ENCODE results near the gene RIBC1. TPM values are rescaled to one million over a fixed set of nuclear protein-coding genes. Genes with fewer than 3 reads are reported as not detected.

RIBC1 gene
- total and polyA plus RNA-seq, 9 of the 15 experiments (the other 6 are each of a cell fraction or from before 2014, with no cell fraction given), result 0.07 to 0.51 (median 0.44) TPM

DNA sequence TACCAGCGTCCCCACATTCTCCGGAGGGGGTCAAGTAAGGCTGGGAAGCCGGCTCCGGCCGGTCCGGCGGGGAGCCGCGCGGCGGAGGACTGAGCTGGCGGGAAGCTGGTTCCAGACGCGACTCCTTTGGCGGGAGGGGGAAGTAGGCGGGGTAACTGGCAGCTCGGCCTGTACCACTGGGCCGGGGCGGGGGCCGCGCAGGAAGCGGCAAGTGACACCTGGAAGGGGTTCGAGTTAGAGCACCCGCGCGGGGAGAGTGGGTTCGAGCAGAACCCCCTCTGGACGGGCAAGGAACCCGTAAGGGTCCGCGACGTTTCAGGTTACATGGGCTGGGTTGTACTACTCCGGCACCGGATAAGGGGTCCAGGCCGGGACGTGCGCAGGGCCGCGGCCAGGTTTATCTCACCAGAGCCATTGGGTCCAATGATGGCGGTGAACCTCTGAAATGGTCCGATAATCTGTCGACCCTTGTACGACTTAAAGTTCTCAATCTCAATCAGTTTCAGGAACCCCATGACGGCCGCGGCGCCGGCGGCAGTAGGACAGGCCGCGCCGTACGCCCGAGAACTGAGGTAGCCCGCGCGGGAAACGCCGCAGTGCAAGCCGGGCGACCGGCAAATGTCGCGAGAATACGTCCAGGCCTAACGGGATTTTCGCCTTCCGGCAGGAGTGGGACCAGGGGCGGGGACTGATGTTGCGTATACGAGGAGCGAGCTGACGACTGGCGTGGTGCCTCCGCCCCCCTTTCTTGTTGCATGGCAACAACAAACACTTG lies 400 bp upstream of the RIBC1 start, which contains the start of gene SMC1A:
TSS of gene SMC1A (minus strand) at position 569 of the 775 bp plus-strand sequence. CDS start at position 515, 54 bp downstream.
- ChIA-PET POLR2A (interaction anchor here (0.6 to 4.1 kb wide), 33 partner anchors 8 to 1105 kb away, joined by 3 to 37 read pairs (median 3); partner anchors contain the start of gene HSD17B10), CTCF (ENCODE audit: low intra/inter-chr PET ratio) (no interaction called here)
- 1% methylated on average over 35 of the region's 75 CpGs for WGBS (ENCODE audit: insufficient coverage, low coverage, missing lambda C conversion rate)
- Histone ChIP-seq H3K4me1 (replicated peaks in 1 of 2; ENCODE audit: control insufficient read depth in 2 of 2, insufficient read depth in 2 of 2, low read length in 2 of 2) (peaks cover 4 to 9% of the 10 kb centered on the region in 2 experiments; a peak in 4 of 5 replicates), H3K9ac (ENCODE audit: insufficient read depth in 1 of 2, low read depth in 2 of 2, low read length in 2 of 2) (peak within 1 kb of the TSS; percentile 100), H3K9me1 (ENCODE audit: control insufficient read depth, insufficient read depth, low read length) (no peaks in the 10 kb centered on the region), H3K36me3 (ENCODE audit: control insufficient read depth, insufficient read depth, low read length) (peaks cover 30% of the 10 kb centered on the region), H3K79me2 (ENCODE audit: control insufficient read depth, insufficient read depth, low read length) (peaks cover 51% of the 10 kb centered on the region), H3K4me2 (ENCODE audit: insufficient read depth, low read length) (peak within 1 kb of the TSS; percentile 94), H3K27ac (ENCODE audit: extremely low read depth, low read depth, low read length) (peak within 1 kb of the TSS; percentile 100), H3K27me3 (ENCODE audit: control insufficient read depth in 2 of 2, insufficient read depth in 2 of 2, low read length in 2 of 2) (no peaks in the 10 kb centered on the region), H3K4me3 (peak within 1 kb of the TSS; percentile 90), H3K9me3 (replicated peaks; ENCODE audit: control insufficient read depth, insufficient read depth, low read depth, low read length) (no peaks in the 10 kb centered on the region), H4K20me1 (replicated peaks; ENCODE audit: control insufficient read depth, insufficient read depth, low read length) (peaks cover 19% of the 10 kb centered on the region), H2AFZ (ENCODE audit: low read depth, low read length) (peak within 1 kb of the TSS; percentile 95)
- in situ Hi-C loops (cut with MboI), result no loop called here
- intact Hi-C loops (cut with micrococcal nuclease), result no loop called here
- peak; percentile 98 for FAIRE-seq
- peak; percentile 94 for ATAC-seq
- no TSS peak for BruUV-seq (replicated peaks)
- DNase-seq (ENCODE audit: extremely low read depth in 1 of 4, low spot score in 3 of 4), result peak; percentile 87 to 98 (median 92)
- TF ChIP-seq TAF7 (tag; IDR thresholded peaks at IDR 0.05) (peak; percentile 83), ZNF134 (CRISPR knock-in tag; conservative IDR thresholded peaks at IDR 0.05) (peak; percentile 77), DIDO1 (tag; IDR thresholded peaks at IDR 0.05; ENCODE audit: low read depth) (peak; percentile 48; the same call in 1 of the 2 replicates), ZNF224 (CRISPR knock-in tag; IDR thresholded peaks at IDR 0.05) (no peak), ELF1 (tag; IDR thresholded peaks at IDR 0.05) (0 out of 2 replicates have a peak, but pooled peaks have one; percentile 59)
- TF ChIP-seq, protein P1, sequence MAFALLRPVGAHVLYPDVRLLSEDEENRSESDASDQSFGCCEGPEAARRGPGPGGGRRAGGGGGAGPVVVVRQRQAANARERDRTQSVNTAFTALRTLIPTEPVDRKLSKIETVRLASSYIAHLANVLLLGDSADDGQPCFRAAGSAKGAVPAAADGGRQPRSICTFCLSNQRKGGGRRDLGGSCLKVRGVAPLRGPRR (CRISPR knock-in tag; IDR thresholded peaks at IDR 0.05), result no peak
- TF ChIP-seq, protein P2, sequence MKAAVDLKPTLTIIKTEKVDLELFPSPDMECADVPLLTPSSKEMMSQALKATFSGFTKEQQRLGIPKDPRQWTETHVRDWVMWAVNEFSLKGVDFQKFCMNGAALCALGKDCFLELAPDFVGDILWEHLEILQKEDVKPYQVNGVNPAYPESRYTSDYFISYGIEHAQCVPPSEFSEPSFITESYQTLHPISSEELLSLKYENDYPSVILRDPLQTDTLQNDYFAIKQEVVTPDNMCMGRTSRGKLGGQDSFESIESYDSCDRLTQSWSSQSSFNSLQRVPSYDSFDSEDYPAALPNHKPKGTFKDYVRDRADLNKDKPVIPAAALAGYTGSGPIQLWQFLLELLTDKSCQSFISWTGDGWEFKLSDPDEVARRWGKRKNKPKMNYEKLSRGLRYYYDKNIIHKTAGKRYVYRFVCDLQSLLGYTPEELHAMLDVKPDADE (conservative IDR thresholded peaks at IDR 0.05; ENCODE audit: control insufficient read depth, low read depth, low read length), result peak; percentile 59
- TF ChIP-seq, protein P3, sequence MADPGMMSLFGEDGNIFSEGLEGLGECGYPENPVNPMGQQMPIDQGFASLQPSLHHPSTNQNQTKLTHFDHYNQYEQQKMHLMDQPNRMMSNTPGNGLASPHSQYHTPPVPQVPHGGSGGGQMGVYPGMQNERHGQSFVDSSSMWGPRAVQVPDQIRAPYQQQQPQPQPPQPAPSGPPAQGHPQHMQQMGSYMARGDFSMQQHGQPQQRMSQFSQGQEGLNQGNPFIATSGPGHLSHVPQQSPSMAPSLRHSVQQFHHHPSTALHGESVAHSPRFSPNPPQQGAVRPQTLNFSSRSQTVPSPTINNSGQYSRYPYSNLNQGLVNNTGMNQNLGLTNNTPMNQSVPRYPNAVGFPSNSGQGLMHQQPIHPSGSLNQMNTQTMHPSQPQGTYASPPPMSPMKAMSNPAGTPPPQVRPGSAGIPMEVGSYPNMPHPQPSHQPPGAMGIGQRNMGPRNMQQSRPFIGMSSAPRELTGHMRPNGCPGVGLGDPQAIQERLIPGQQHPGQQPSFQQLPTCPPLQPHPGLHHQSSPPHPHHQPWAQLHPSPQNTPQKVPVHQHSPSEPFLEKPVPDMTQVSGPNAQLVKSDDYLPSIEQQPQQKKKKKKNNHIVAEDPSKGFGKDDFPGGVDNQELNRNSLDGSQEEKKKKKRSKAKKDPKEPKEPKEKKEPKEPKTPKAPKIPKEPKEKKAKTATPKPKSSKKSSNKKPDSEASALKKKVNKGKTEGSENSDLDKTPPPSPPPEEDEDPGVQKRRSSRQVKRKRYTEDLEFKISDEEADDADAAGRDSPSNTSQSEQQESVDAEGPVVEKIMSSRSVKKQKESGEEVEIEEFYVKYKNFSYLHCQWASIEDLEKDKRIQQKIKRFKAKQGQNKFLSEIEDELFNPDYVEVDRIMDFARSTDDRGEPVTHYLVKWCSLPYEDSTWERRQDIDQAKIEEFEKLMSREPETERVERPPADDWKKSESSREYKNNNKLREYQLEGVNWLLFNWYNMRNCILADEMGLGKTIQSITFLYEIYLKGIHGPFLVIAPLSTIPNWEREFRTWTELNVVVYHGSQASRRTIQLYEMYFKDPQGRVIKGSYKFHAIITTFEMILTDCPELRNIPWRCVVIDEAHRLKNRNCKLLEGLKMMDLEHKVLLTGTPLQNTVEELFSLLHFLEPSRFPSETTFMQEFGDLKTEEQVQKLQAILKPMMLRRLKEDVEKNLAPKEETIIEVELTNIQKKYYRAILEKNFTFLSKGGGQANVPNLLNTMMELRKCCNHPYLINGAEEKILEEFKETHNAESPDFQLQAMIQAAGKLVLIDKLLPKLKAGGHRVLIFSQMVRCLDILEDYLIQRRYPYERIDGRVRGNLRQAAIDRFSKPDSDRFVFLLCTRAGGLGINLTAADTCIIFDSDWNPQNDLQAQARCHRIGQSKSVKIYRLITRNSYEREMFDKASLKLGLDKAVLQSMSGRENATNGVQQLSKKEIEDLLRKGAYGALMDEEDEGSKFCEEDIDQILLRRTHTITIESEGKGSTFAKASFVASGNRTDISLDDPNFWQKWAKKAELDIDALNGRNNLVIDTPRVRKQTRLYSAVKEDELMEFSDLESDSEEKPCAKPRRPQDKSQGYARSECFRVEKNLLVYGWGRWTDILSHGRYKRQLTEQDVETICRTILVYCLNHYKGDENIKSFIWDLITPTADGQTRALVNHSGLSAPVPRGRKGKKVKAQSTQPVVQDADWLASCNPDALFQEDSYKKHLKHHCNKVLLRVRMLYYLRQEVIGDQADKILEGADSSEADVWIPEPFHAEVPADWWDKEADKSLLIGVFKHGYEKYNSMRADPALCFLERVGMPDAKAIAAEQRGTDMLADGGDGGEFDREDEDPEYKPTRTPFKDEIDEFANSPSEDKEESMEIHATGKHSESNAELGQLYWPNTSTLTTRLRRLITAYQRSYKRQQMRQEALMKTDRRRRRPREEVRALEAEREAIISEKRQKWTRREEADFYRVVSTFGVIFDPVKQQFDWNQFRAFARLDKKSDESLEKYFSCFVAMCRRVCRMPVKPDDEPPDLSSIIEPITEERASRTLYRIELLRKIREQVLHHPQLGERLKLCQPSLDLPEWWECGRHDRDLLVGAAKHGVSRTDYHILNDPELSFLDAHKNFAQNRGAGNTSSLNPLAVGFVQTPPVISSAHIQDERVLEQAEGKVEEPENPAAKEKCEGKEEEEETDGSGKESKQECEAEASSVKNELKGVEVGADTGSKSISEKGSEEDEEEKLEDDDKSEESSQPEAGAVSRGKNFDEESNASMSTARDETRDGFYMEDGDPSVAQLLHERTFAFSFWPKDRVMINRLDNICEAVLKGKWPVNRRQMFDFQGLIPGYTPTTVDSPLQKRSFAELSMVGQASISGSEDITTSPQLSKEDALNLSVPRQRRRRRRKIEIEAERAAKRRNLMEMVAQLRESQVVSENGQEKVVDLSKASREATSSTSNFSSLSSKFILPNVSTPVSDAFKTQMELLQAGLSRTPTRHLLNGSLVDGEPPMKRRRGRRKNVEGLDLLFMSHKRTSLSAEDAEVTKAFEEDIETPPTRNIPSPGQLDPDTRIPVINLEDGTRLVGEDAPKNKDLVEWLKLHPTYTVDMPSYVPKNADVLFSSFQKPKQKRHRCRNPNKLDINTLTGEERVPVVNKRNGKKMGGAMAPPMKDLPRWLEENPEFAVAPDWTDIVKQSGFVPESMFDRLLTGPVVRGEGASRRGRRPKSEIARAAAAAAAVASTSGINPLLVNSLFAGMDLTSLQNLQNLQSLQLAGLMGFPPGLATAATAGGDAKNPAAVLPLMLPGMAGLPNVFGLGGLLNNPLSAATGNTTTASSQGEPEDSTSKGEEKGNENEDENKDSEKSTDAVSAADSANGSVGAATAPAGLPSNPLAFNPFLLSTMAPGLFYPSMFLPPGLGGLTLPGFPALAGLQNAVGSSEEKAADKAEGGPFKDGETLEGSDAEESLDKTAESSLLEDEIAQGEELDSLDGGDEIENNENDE (IDR thresholded peaks at IDR 0.05; ENCODE audit: low read depth, low read length), result no peak
